Caco-2 (cell line): ENCODE measurements around the gene ATXN1. TPM values are rescaled to one million over a fixed set of nuclear protein-coding genes. Genes with fewer than 3 reads are reported as not detected.

Experiments
- BruUV-seq: library from RNA; stranded (reverse); fragments of 400-500 nt; replicated peaks from 2 replicates; lab custom pipeline; 2021; lab: Mats Ljungman, UMichigan
- CTCF ChIA-PET: fragments of 300-600 bp; sonication (Branson Sonifier 250); formaldehyde crosslinking; loops from one replicate; lab custom pipeline; 2022; ENCODE audit warnings: antibody characterized with exemption; lab: Charles Lee
- POLR2A ChIA-PET: fragments of 300-600 bp; sonication (Branson Sonifier 250); formaldehyde crosslinking; loops from one replicate; lab custom pipeline; 2022; ENCODE audit warnings: antibody characterized with exemption; lab: Charles Lee
- DNase-seq, 2 experiments: peaks; one replicate each; pipeline versions ENCODE4 v3.0.0 to v3.0.0-alpha.2; 2020 to 2022
- H3K27me3 ChIP-seq: replicated peaks from 2 replicates; pipeline ENCODE4 v1.6.0; 2011; ENCODE audit warnings: low read length; ENCODE audit not compliant: control insufficient read depth, insufficient read depth
- H3K36me3 ChIP-seq: 2 replicates; pipeline ENCODE4 v1.5.1; 2011; ENCODE audit warnings: low read length; ENCODE audit not compliant: control insufficient read depth, insufficient read depth
- H3K4me1 ChIP-seq: fragments of 250-450 bp; sonication (Bioruptor Pico); 2 replicates; pipeline ENCODE4 v1.5.1; 2020; ENCODE audit warnings: mild to moderate bottlenecking
- H3K4me3 ChIP-seq: 2 replicates; pipeline ENCODE4 v1.5.1; 2011; ENCODE audit warnings: low read depth, mild to moderate bottlenecking, control low read depth, low read length
- H3K9me3 ChIP-seq: fragments of 250-450 bp; sonication (Bioruptor Pico); 2 replicates; pipeline ENCODE4 v1.5.1; 2020; ENCODE audit warnings: mild to moderate bottlenecking, moderate library complexity
- H3K27ac Mint-ChIP-seq: one replicate; pipeline ENCODE4 v1.8.0; 2022; ENCODE audit warnings: mixed read lengths; ENCODE audit not compliant: unreplicated experiment
- H3K27me3 Mint-ChIP-seq: one replicate; pipeline ENCODE4 v1.8.0; 2022; ENCODE audit warnings: mixed read lengths; ENCODE audit not compliant: insufficient read depth, unreplicated experiment
- H3K36me3 Mint-ChIP-seq: one replicate; pipeline ENCODE4 v1.8.0; 2022; ENCODE audit warnings: mild to moderate bottlenecking, mixed read lengths; ENCODE audit not compliant: insufficient read depth, unreplicated experiment
- H3K4me1 Mint-ChIP-seq: one replicate; pipeline ENCODE4 v1.8.0; 2022; ENCODE audit warnings: low read depth, mixed read lengths; ENCODE audit not compliant: unreplicated experiment
- H3K4me3 Mint-ChIP-seq: one replicate; pipeline ENCODE4 v1.8.0; 2022; ENCODE audit warnings: mild to moderate bottlenecking, moderate library complexity, mixed read lengths; ENCODE audit not compliant: unreplicated experiment
- H3K9me3 Mint-ChIP-seq: one replicate; pipeline ENCODE4 v1.8.0; 2022; ENCODE audit warnings: mixed read lengths; ENCODE audit not compliant: unreplicated experiment
- intact Hi-C: fragments of 100-400 bp; cut with micrococcal nuclease; formaldehyde crosslinking; loops from one replicate; pipeline ENCODE4 v1.10.0; 2022; ENCODE audit not compliant: unreplicated experiment
- total RNA-seq: library from RNA; stranded (reverse); gene quantifications from 2 replicates; pipeline ENCODE4 v1.2.3, GENCODE V29; 2022
- TF ChIP-seq, protein P1 (sequence below), 2 experiments: fragments of 200-600 bp in 1 of 2; IDR thresholded peaks; 1 replicate in 1 of 2; 2 replicates in 1 of 2; pipeline versions ENCODE4 v1.5.1 to v1.8.0; 2011 to 2022; ENCODE audit warnings: antibody characterized with exemption in 1 of 2, control low read depth in 1 of 2, inconsistent platforms in 1 of 2, low read depth in 1 of 2, low read length in 1 of 2, mild to moderate bottlenecking in 1 of 2, moderate library complexity in 1 of 2; ENCODE audit not compliant: insufficient read depth in 1 of 2, severe bottlenecking in 1 of 2, unreplicated experiment in 1 of 2

The ATXN1 gene
- total RNA-seq, 1 experiment from 2014 or later: 14.2 TPM

DNA sequence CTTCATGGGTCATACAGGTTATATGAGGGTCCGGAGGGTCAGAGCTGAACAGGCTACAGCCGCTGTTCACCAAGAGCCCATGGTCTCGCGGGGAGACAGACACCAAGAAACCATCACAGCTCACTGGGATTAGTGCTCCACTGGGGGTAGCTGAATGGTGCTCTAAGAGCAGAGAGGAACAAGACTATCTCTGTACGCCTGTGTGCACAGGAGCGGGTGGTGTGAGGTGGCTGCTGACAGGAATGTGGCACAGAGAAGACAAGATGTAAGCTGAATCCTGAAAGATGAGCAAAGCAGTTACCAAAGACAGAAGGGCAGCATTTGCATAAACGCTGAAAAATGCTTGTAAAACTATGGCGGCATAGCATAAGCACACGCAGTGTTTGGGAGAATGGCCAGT lies 383.8 kb downstream of the ATXN1 start:
- no peak for DNase-seq
- Mint-ChIP-seq H3K4me1 (no peaks in the 10 kb centered on the region), H3K27ac (no peak overlapping the region), H3K4me3 (no peak overlapping the region), H3K36me3 (peaks cover 2% of the 10 kb centered on the region), H3K27me3 (no peaks in the 10 kb centered on the region), H3K9me3 (no peaks in the 10 kb centered on the region)
- CTCF ChIA-PET: interaction anchor here (1.0 kb wide), 1 partner anchor 10 kb away, joined by 3 read pairs; no protein-coding TSS in a partner anchor
- POLR2A ChIA-PET: no interaction called here
- H3K4me3 ChIP-seq: no peak overlapping the region
- H3K27me3 ChIP-seq: no peaks in the 10 kb centered on the region
- no peaks in the 10 kb centered on the region for H3K36me3 ChIP-seq
- intact Hi-C loops: no loop called here
- BruUV-seq: no TSS peak
- TF ChIP-seq, protein P1, sequence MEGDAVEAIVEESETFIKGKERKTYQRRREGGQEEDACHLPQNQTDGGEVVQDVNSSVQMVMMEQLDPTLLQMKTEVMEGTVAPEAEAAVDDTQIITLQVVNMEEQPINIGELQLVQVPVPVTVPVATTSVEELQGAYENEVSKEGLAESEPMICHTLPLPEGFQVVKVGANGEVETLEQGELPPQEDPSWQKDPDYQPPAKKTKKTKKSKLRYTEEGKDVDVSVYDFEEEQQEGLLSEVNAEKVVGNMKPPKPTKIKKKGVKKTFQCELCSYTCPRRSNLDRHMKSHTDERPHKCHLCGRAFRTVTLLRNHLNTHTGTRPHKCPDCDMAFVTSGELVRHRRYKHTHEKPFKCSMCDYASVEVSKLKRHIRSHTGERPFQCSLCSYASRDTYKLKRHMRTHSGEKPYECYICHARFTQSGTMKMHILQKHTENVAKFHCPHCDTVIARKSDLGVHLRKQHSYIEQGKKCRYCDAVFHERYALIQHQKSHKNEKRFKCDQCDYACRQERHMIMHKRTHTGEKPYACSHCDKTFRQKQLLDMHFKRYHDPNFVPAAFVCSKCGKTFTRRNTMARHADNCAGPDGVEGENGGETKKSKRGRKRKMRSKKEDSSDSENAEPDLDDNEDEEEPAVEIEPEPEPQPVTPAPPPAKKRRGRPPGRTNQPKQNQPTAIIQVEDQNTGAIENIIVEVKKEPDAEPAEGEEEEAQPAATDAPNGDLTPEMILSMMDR (IDR thresholded peaks at IDR 0.05; ENCODE audit: insufficient read depth in 1 of 2, low read depth in 1 of 2, low read length in 1 of 2, severe bottlenecking in 1 of 2, unreplicated experiment in 1 of 2): no peak
- H3K9me3 ChIP-seq: no peaks in the 10 kb centered on the region
- H3K4me1 ChIP-seq: no peaks in the 10 kb centered on the region

DNA sequence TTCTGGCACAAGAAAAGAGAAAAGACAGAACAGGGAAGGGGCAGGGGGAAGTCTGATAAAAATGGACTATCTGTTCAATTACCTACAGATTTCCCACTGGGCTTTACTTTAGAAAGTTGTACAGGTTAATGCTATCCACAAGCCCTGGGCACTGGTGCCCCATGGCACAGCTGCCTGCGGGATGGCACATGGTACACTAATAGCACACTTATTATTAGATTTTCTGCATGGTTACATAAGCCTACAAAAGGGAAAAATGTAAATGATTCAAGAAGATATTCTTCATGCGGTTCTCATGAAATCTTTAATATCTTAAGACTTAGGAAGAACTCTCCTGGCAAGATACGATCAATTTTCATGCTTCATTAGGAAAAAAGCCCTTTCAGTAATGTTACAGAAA lies 385.4 kb downstream of the ATXN1 start:
- no peaks in the 10 kb centered on the region for H3K9me3 ChIP-seq
- no TSS peak for BruUV-seq

DNA sequence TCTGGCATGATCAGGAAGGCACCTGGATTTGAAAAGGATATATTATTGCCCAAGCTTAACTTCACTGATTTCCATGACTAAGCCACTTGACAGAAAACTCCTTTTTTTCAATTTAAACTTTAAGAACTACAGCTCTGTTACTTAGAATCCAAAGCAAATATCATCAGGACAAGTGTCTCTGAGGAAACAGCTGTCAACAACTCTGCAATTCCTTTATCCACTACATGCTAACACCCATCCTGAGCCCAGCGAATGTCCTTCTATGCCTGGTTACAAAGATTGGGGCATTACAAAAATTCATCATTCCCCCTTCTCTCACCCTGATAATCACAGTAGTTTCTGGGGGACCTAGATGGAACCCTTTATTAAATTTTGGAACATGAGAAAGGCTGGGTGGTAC lies 386.1 kb downstream of the ATXN1 start:
- intact Hi-C loops: no loop called here
- ChIA-PET CTCF (no interaction called here), POLR2A (no interaction called here)
- TF ChIP-seq, protein P1 (IDR thresholded peaks at IDR 0.05; ENCODE audit: insufficient read depth in 1 of 2, low read depth in 1 of 2, low read length in 1 of 2, severe bottlenecking in 1 of 2, unreplicated experiment in 1 of 2): no peak
- no peaks in the 10 kb centered on the region for H3K9me3 ChIP-seq
- Mint-ChIP-seq H3K9me3 (no peaks in the 10 kb centered on the region), H3K36me3 (peaks cover 9% of the 10 kb centered on the region), H3K4me1 (no peaks in the 10 kb centered on the region), H3K4me3 (no peak overlapping the region), H3K27me3 (no peaks in the 10 kb centered on the region), H3K27ac (no peak overlapping the region)
- no TSS peak for BruUV-seq
- H3K27me3 ChIP-seq: no peaks in the 10 kb centered on the region
- H3K36me3 ChIP-seq: no peaks in the 10 kb centered on the region
- DNase-seq: no peak
- no peaks in the 10 kb centered on the region for H3K4me1 ChIP-seq
- H3K4me3 ChIP-seq: no peak overlapping the region

More for the DNA sequence above, 385.4 kb downstream of the ATXN1 start:
- no peaks in the 10 kb centered on the region for H3K27me3 ChIP-seq
- no peaks in the 10 kb centered on the region for H3K4me1 Mint-ChIP-seq
- POLR2A ChIA-PET: no interaction called here
- H3K36me3 ChIP-seq: no peaks in the 10 kb centered on the region
- no peaks in the 10 kb centered on the region for H3K4me1 ChIP-seq
- H3K4me3 Mint-ChIP-seq: no peak overlapping the region
- no peaks in the 10 kb centered on the region for H3K9me3 Mint-ChIP-seq
- peaks cover 9% of the 10 kb centered on the region for H3K36me3 Mint-ChIP-seq
- intact Hi-C loops: no loop called here
- TF ChIP-seq, protein P1 (IDR thresholded peaks at IDR 0.05; ENCODE audit: insufficient read depth in 1 of 2, low read depth in 1 of 2, low read length in 1 of 2, severe bottlenecking in 1 of 2, unreplicated experiment in 1 of 2): no peak
- H3K27me3 Mint-ChIP-seq: no peaks in the 10 kb centered on the region
- no peak overlapping the region for H3K4me3 ChIP-seq
- CTCF ChIA-PET: no interaction called here
- no peak overlapping the region for H3K27ac Mint-ChIP-seq
- no peak for DNase-seq
